OCI-LY7 (cell line): Measurements from ENCODE around the gene CLSTN2.

Experiments
- EZH2phosphoT487 ChIP-seq: fragments of 200-600 bp; sonication (generic); IDR thresholded peaks from 2 replicates; pipeline ENCODE4 v1.6.1; 2018; ENCODE audit warnings: low read depth, borderline replicate concordance, mild to moderate bottlenecking, mixed run types, antibody characterized with exemption, low read length, moderate library complexity, mixed read lengths
- TF ChIP-seq, protein P1 (sequence below): fragments of 200-600 bp; sonication (generic); conservative IDR thresholded peaks from 2 replicates; pipeline ENCODE4 v1.5.1; 2014; ENCODE audit warnings: mild to moderate bottlenecking, antibody characterized with exemption, low read length, moderate library complexity, mixed read lengths

DNA sequence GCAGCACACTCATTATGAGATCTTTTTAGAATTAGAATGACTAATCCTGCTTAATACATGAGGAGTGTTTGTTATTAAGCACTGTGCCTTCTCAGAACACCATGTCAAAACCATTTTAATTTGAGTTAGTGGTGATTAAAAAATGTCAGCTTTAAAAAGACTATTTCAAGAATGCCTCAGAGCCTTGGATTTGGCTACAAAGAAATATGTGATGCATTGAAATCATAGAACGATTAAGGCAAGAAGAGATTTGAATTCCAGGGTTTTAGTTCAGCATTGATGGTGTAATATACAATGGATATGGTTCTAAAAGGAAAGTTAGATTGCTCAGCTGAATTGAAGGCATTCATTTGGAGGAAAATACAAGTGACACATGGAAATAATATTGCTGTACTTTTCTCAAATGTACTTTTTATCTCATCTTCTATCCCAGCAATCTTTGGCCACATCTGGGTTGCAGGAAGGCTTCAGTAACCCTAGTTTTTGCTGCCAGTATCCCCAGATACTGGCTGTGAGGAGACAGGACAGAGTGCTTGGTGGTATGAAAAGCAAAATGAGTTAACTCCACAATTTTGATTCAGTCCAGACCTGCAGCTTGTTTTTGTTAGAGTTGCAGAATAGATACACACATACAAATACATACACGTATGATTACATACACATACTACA is 303.8 kb downstream of the CLSTN2 start:
- TF ChIP-seq, protein P1, sequence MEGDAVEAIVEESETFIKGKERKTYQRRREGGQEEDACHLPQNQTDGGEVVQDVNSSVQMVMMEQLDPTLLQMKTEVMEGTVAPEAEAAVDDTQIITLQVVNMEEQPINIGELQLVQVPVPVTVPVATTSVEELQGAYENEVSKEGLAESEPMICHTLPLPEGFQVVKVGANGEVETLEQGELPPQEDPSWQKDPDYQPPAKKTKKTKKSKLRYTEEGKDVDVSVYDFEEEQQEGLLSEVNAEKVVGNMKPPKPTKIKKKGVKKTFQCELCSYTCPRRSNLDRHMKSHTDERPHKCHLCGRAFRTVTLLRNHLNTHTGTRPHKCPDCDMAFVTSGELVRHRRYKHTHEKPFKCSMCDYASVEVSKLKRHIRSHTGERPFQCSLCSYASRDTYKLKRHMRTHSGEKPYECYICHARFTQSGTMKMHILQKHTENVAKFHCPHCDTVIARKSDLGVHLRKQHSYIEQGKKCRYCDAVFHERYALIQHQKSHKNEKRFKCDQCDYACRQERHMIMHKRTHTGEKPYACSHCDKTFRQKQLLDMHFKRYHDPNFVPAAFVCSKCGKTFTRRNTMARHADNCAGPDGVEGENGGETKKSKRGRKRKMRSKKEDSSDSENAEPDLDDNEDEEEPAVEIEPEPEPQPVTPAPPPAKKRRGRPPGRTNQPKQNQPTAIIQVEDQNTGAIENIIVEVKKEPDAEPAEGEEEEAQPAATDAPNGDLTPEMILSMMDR: no peak
- no peak for TF ChIP-seq EZH2phosphoT487
